Caco-2 (cell line): Measurements from ENCODE around the gene IDH1. TPM values are rescaled to one million over a fixed set of nuclear protein-coding genes. Genes with fewer than 3 reads are reported as not detected.

Source experiments
- BruUV-seq: library from RNA; stranded (reverse); fragments of 400-500 nt; replicated peaks from 2 replicates; lab custom pipeline; 2021; lab: Mats Ljungman, UMichigan
- CTCF ChIA-PET: fragments of 300-600 bp; sonication (Branson Sonifier 250); formaldehyde crosslinking; loops from one replicate; lab custom pipeline; 2022; ENCODE audit warnings: antibody characterized with exemption; lab: Charles Lee
- POLR2A ChIA-PET: fragments of 300-600 bp; sonication (Branson Sonifier 250); formaldehyde crosslinking; loops from one replicate; lab custom pipeline; 2022; ENCODE audit warnings: antibody characterized with exemption; lab: Charles Lee
- DNase-seq, 2 experiments: peaks; one replicate each; pipeline versions ENCODE4 v3.0.0 to v3.0.0-alpha.2; 2020 to 2022
- H3K27me3 ChIP-seq: replicated peaks from 2 replicates; pipeline ENCODE4 v1.6.0; 2011; ENCODE audit warnings: low read length; ENCODE audit not compliant: control insufficient read depth, insufficient read depth
- H3K36me3 ChIP-seq: 2 replicates; pipeline ENCODE4 v1.5.1; 2011; ENCODE audit warnings: low read length; ENCODE audit not compliant: control insufficient read depth, insufficient read depth
- H3K4me1 ChIP-seq: fragments of 250-450 bp; sonication (Bioruptor Pico); 2 replicates; pipeline ENCODE4 v1.5.1; 2020; ENCODE audit warnings: mild to moderate bottlenecking
- H3K4me3 ChIP-seq: 2 replicates; pipeline ENCODE4 v1.5.1; 2011; ENCODE audit warnings: low read depth, mild to moderate bottlenecking, control low read depth, low read length
- H3K9me3 ChIP-seq: fragments of 250-450 bp; sonication (Bioruptor Pico); 2 replicates; pipeline ENCODE4 v1.5.1; 2020; ENCODE audit warnings: mild to moderate bottlenecking, moderate library complexity
- H3K27ac Mint-ChIP-seq: one replicate; pipeline ENCODE4 v1.8.0; 2022; ENCODE audit warnings: mixed read lengths; ENCODE audit not compliant: unreplicated experiment
- H3K27me3 Mint-ChIP-seq: one replicate; pipeline ENCODE4 v1.8.0; 2022; ENCODE audit warnings: mixed read lengths; ENCODE audit not compliant: insufficient read depth, unreplicated experiment
- H3K36me3 Mint-ChIP-seq: one replicate; pipeline ENCODE4 v1.8.0; 2022; ENCODE audit warnings: mild to moderate bottlenecking, mixed read lengths; ENCODE audit not compliant: insufficient read depth, unreplicated experiment
- H3K4me1 Mint-ChIP-seq: one replicate; pipeline ENCODE4 v1.8.0; 2022; ENCODE audit warnings: low read depth, mixed read lengths; ENCODE audit not compliant: unreplicated experiment
- H3K4me3 Mint-ChIP-seq: one replicate; pipeline ENCODE4 v1.8.0; 2022; ENCODE audit warnings: mild to moderate bottlenecking, moderate library complexity, mixed read lengths; ENCODE audit not compliant: unreplicated experiment
- H3K9me3 Mint-ChIP-seq: one replicate; pipeline ENCODE4 v1.8.0; 2022; ENCODE audit warnings: mixed read lengths; ENCODE audit not compliant: unreplicated experiment
- CTCF ChIP-seq, 2 experiments: fragments of 200-600 bp in 1 of 2; IDR thresholded peaks; 1 replicate in 1 of 2; 2 replicates in 1 of 2; pipeline versions ENCODE4 v1.5.1 to v1.8.0; 2011 to 2022; ENCODE audit warnings: antibody characterized with exemption in 1 of 2, control low read depth in 1 of 2, inconsistent platforms in 1 of 2, low read depth in 1 of 2, low read length in 1 of 2, mild to moderate bottlenecking in 1 of 2, moderate library complexity in 1 of 2; ENCODE audit not compliant: insufficient read depth in 1 of 2, severe bottlenecking in 1 of 2, unreplicated experiment in 1 of 2
- intact Hi-C: fragments of 100-400 bp; cut with micrococcal nuclease; formaldehyde crosslinking; loops from one replicate; pipeline ENCODE4 v1.10.0; 2022; ENCODE audit not compliant: unreplicated experiment
- total RNA-seq: library from RNA; stranded (reverse); gene quantifications from 2 replicates; pipeline ENCODE4 v1.2.3, GENCODE V29; 2022

Gene IDH1
- total RNA-seq, 1 experiment from 2014 or later: 293 TPM

GRCh38 chr2:208253600-208254117 lies 1.2 kb downstream of the IDH1 start:
- Histone ChIP-seq H3K36me3 (peaks cover 4% of the 10 kb centered on the region), H3K4me3 (peak overlapping the region; percentile 67), H3K27me3 (no peaks in the 10 kb centered on the region), H3K9me3 (no peaks in the 10 kb centered on the region), H3K4me1 (peaks cover 36% of the 10 kb centered on the region)
- H3K36me3 Mint-ChIP-seq: peaks cover 66% of the 10 kb centered on the region
- intact Hi-C loops: loop anchor here (1.0 kb wide), 2 partner anchors 13 to 507 kb away; no protein-coding TSS in a partner anchor
- POLR2A ChIA-PET: interaction anchor here (0.7 kb wide), 1 partner anchor 152 kb away, joined by 4 read pairs; no protein-coding TSS in a partner anchor
- H3K27ac Mint-ChIP-seq: peak overlapping the region; percentile 81
- no peak for DNase-seq
- peaks cover 18% of the 10 kb centered on the region for H3K4me1 Mint-ChIP-seq
- no TSS peak for BruUV-seq
- CTCF ChIA-PET: interaction anchor here (1.2 to 3.1 kb wide), 10 partner anchors 12 to 507 kb away, joined by 3 to 32 read pairs (median 4); partner anchors contain the start of gene PIKFYVE
- no peaks in the 10 kb centered on the region for H3K9me3 Mint-ChIP-seq
- H3K27me3 Mint-ChIP-seq: no peaks in the 10 kb centered on the region
- peak overlapping the region; percentile 85 for H3K4me3 Mint-ChIP-seq
- no peak for TF ChIP-seq CTCF (IDR thresholded peaks at IDR 0.05; ENCODE audit: insufficient read depth in 1 of 2, low read depth in 1 of 2, low read length in 1 of 2, severe bottlenecking in 1 of 2, unreplicated experiment in 1 of 2)

GRCh38 chr2:208252716-208253492 lies 2.0 kb downstream of the IDH1 start:
- intact Hi-C loops: no loop called here
- Histone ChIP-seq H3K36me3 (peaks cover 4% of the 10 kb centered on the region), H3K4me1 (peaks cover 36% of the 10 kb centered on the region), H3K27me3 (no peaks in the 10 kb centered on the region), H3K9me3 (no peaks in the 10 kb centered on the region), H3K4me3 (peak overlapping the region; percentile 67)
- Mint-ChIP-seq H3K4me3 (peak overlapping the region; percentile 85), H3K27ac (peak overlapping the region; percentile 81), H3K4me1 (peaks cover 17% of the 10 kb centered on the region), H3K36me3 (peaks cover 74% of the 10 kb centered on the region), H3K27me3 (no peaks in the 10 kb centered on the region), H3K9me3 (no peaks in the 10 kb centered on the region)
- ChIA-PET CTCF (interaction anchor here (1.3 to 3.1 kb wide), 4 partner anchors 13 to 148 kb away, joined by 3 to 27 read pairs (median 12); partner anchors contain the start of gene PIKFYVE), POLR2A (no interaction called here)
- no peak for DNase-seq
- BruUV-seq: TSS peak; percentile 34
- no peak for TF ChIP-seq CTCF (IDR thresholded peaks at IDR 0.05; ENCODE audit: insufficient read depth in 1 of 2, low read depth in 1 of 2, low read length in 1 of 2, severe bottlenecking in 1 of 2, unreplicated experiment in 1 of 2)

GRCh38 chr2:208251098-208251497 lies 3.8 kb downstream of the IDH1 start:
- Mint-ChIP-seq H3K27me3 (no peaks in the 10 kb centered on the region), H3K9me3 (no peaks in the 10 kb centered on the region), H3K4me1 (no peaks in the 10 kb centered on the region), H3K4me3 (no peak overlapping the region), H3K36me3 (peaks cover 89% of the 10 kb centered on the region), H3K27ac (no peak overlapping the region)
- CTCF ChIA-PET: no interaction called here
- POLR2A ChIA-PET: interaction anchor here (0.7 kb wide), 1 partner anchor 41 kb away, joined by 5 read pairs; no protein-coding TSS in a partner anchor
- intact Hi-C loops: no loop called here
- no peak overlapping the region for H3K4me3 ChIP-seq
- H3K36me3 ChIP-seq: peaks cover 4% of the 10 kb centered on the region
- no peaks in the 10 kb centered on the region for H3K9me3 ChIP-seq
- peaks cover 24% of the 10 kb centered on the region for H3K4me1 ChIP-seq
- TF ChIP-seq CTCF (IDR thresholded peaks at IDR 0.05; ENCODE audit: insufficient read depth in 1 of 2, low read depth in 1 of 2, low read length in 1 of 2, severe bottlenecking in 1 of 2, unreplicated experiment in 1 of 2): no peak
- H3K27me3 ChIP-seq: no peaks in the 10 kb centered on the region
- BruUV-seq: no TSS peak
- DNase-seq: no peak
